HEK293 (cell line): ENCODE data around the gene LIME1.

Experiments used
- BCL6B ChIP-seq: fragments of 450-650 bp; formaldehyde crosslinking; IDR thresholded peaks from 2 replicates; pipeline ENCODE4 v1.5.1; 2017; ENCODE audit warnings: missing biosample characterization, missing genetic modification characterization
- PATZ1 ChIP-seq: fragments of 450-650 bp; formaldehyde crosslinking; IDR thresholded peaks from 2 replicates; pipeline ENCODE4 v1.5.1; 2016; ENCODE audit warnings: missing biosample characterization, missing genetic modification characterization
- REPIN1 ChIP-seq: fragments of 450-650 bp; formaldehyde crosslinking; IDR thresholded peaks from 2 replicates; pipeline ENCODE4 v1.5.1; 2017; ENCODE audit warnings: missing biosample characterization, missing genetic modification characterization, low read depth
- SALL2 ChIP-seq: fragments of 450-650 bp; formaldehyde crosslinking; IDR thresholded peaks from 2 replicates; pipeline ENCODE4 v1.5.0; 2017; ENCODE audit warnings: missing biosample characterization, mild to moderate bottlenecking, missing genetic modification characterization, borderline replicate concordance
- SETDB1 ChIP-seq: IDR thresholded peaks from one replicate; pipeline ENCODE4 v1.6.1; 2017; ENCODE audit warnings: mild to moderate bottlenecking, low read length, moderate library complexity, mixed read lengths; ENCODE audit not compliant: insufficient read length
- ZFP37 ChIP-seq: fragments of 450-650 bp; formaldehyde crosslinking; IDR thresholded peaks from 2 replicates; pipeline ENCODE4 v1.5.1; 2016; ENCODE audit warnings: missing biosample characterization, missing genetic modification characterization
- ZFP41 ChIP-seq: fragments of 450-650 bp; formaldehyde crosslinking; IDR thresholded peaks from 2 replicates; pipeline ENCODE4 v1.5.1; 2016; ENCODE audit warnings: missing biosample characterization, missing genetic modification characterization, borderline replicate concordance
- ZNF16 ChIP-seq: fragments of 450-650 bp; formaldehyde crosslinking; IDR thresholded peaks from 2 replicates; pipeline ENCODE4 v1.5.1; 2016; ENCODE audit warnings: low read depth, missing biosample characterization, missing genetic modification characterization
- ZNF221 ChIP-seq: fragments of 450-650 bp; formaldehyde crosslinking; IDR thresholded peaks from 2 replicates; pipeline ENCODE4 v1.5.1; 2017; ENCODE audit warnings: missing biosample characterization, missing genetic modification characterization, borderline replicate concordance
- ZNF24 ChIP-seq: fragments of 450-650 bp; formaldehyde crosslinking; IDR thresholded peaks from 2 replicates; pipeline ENCODE4 v1.5.1; 2016; ENCODE audit warnings: missing biosample characterization, missing genetic modification characterization
- ZNF248 ChIP-seq: fragments of 450-650 bp; formaldehyde crosslinking; IDR thresholded peaks from 2 replicates; pipeline ENCODE4 v1.5.1; 2017; ENCODE audit warnings: missing biosample characterization, missing genetic modification characterization
- ZNF324 ChIP-seq: fragments of 450-650 bp; formaldehyde crosslinking; IDR thresholded peaks from 2 replicates; pipeline ENCODE4 v1.5.1; 2016; ENCODE audit warnings: missing biosample characterization, missing genetic modification characterization
- ZNF341 ChIP-seq: fragments of 450-650 bp; formaldehyde crosslinking; IDR thresholded peaks from 2 replicates; pipeline ENCODE4; 2016; ENCODE audit warnings: low read depth, missing biosample characterization, missing genetic modification characterization
- ZNF416 ChIP-seq: fragments of 450-650 bp; formaldehyde crosslinking; IDR thresholded peaks from 2 replicates; pipeline ENCODE4 v1.5.1; 2016; ENCODE audit warnings: missing biosample characterization, missing genetic modification characterization
- ZNF48 ChIP-seq: fragments of 450-650 bp; formaldehyde crosslinking; IDR thresholded peaks from 2 replicates; pipeline ENCODE4 v1.5.1; 2016; ENCODE audit warnings: missing biosample characterization, missing genetic modification characterization
- ZNF513 ChIP-seq: fragments of 450-650 bp; IDR thresholded peaks from 2 replicates; pipeline ENCODE4 v1.5.1; 2018; ENCODE audit warnings: missing biosample characterization, missing genetic modification characterization
- ZNF544 ChIP-seq: fragments of 450-650 bp; formaldehyde crosslinking; IDR thresholded peaks from 2 replicates; pipeline ENCODE4 v1.5.0; 2017; ENCODE audit warnings: missing biosample characterization, missing genetic modification characterization
- ZNF624 ChIP-seq: fragments of 450-650 bp; formaldehyde crosslinking; IDR thresholded peaks from 2 replicates; pipeline ENCODE4 v1.5.1; 2017; ENCODE audit warnings: missing biosample characterization, missing genetic modification characterization
- ZNF658 ChIP-seq: fragments of 450-650 bp; formaldehyde crosslinking; IDR thresholded peaks from 2 replicates; pipeline ENCODE4; 2016; ENCODE audit warnings: missing biosample characterization, missing genetic modification characterization
- ZNF670 ChIP-seq: fragments of 450-650 bp; formaldehyde crosslinking; IDR thresholded peaks from 2 replicates; pipeline ENCODE4 v1.5.1; 2016; ENCODE audit warnings: missing biosample characterization, missing genetic modification characterization, low read depth
- ZNF707 ChIP-seq: fragments of 450-650 bp; formaldehyde crosslinking; IDR thresholded peaks from 2 replicates; pipeline ENCODE4 v1.5.1; 2016; ENCODE audit warnings: missing biosample characterization, missing genetic modification characterization
- ZNF76 ChIP-seq: fragments of 450-650 bp; formaldehyde crosslinking; IDR thresholded peaks from 2 replicates; pipeline ENCODE4; 2016; ENCODE audit warnings: low read depth, missing biosample characterization, missing genetic modification characterization, borderline replicate concordance
- ZNF768 ChIP-seq: fragments of 450-650 bp; formaldehyde crosslinking; IDR thresholded peaks from 2 replicates; pipeline ENCODE4 v1.5.1; 2018; ENCODE audit warnings: missing biosample characterization, mild to moderate bottlenecking, missing genetic modification characterization
- ZNF776 ChIP-seq: fragments of 450-650 bp; formaldehyde crosslinking; IDR thresholded peaks from 2 replicates; pipeline ENCODE4 v1.5.0; 2017; ENCODE audit warnings: missing biosample characterization, missing genetic modification characterization, borderline replicate concordance
- TF ChIP-seq, protein P1 (sequence below): fragments of 450-650 bp; formaldehyde crosslinking; IDR thresholded peaks from 2 replicates; pipeline ENCODE4 v1.5.1; 2016; ENCODE audit warnings: missing biosample characterization, missing genetic modification characterization
- TF ChIP-seq, protein P2 (sequence below): fragments of 450-650 bp; formaldehyde crosslinking; IDR thresholded peaks from 2 replicates; pipeline ENCODE4 v1.5.0; 2017; ENCODE audit warnings: missing biosample characterization, missing genetic modification characterization, borderline replicate concordance
- TF ChIP-seq, protein P3 (sequence below): fragments of 450-650 bp; formaldehyde crosslinking; IDR thresholded peaks from 2 replicates; pipeline ENCODE4 v1.5.1; 2016; ENCODE audit warnings: missing biosample characterization, missing genetic modification characterization, borderline replicate concordance

The LIME1 gene

GRCh38 chr20:63740627-63741353 lies 4.3 kb downstream of the LIME1 start (continued):
- TF ChIP-seq ZNF324 (tag by site-specific recombination) (no peak), ZNF76 (tag by site-specific recombination) (peak; percentile 51; the same call in 1 of the 2 replicates), ZNF544 (no peak), ZNF670 (tag by site-specific recombination) (no peak), SETDB1 (no peak), ZNF776 (no peak), ZFP41 (no peak), ZNF707 (no peak), ZNF341 (tag by site-specific recombination) (peak; percentile 93), REPIN1 (no peak), ZNF16 (tag by site-specific recombination) (no peak), ZNF221 (tag by site-specific recombination) (no peak), SALL2 (tag by site-specific recombination) (no peak), BCL6B (tag by site-specific recombination) (0 out of 2 replicates have a peak, but pooled peaks have one; percentile 38), ZNF416 (tag by site-specific recombination) (no peak), ZNF658 (tag by site-specific recombination) (no peak), ZNF768 (no peak; the same call in 1 of the 2 replicates), ZNF48 (tag by site-specific recombination) (no peak), ZNF248 (tag by site-specific recombination) (no peak), ZNF513 (tag by site-specific recombination) (no peak), ZNF24 (tag by site-specific recombination) (no peak), ZFP37 (tag by site-specific recombination) (no peak), PATZ1 (peak; percentile 83), ZNF624 (tag by site-specific recombination) (no peak)
- TF ChIP-seq, protein P1, sequence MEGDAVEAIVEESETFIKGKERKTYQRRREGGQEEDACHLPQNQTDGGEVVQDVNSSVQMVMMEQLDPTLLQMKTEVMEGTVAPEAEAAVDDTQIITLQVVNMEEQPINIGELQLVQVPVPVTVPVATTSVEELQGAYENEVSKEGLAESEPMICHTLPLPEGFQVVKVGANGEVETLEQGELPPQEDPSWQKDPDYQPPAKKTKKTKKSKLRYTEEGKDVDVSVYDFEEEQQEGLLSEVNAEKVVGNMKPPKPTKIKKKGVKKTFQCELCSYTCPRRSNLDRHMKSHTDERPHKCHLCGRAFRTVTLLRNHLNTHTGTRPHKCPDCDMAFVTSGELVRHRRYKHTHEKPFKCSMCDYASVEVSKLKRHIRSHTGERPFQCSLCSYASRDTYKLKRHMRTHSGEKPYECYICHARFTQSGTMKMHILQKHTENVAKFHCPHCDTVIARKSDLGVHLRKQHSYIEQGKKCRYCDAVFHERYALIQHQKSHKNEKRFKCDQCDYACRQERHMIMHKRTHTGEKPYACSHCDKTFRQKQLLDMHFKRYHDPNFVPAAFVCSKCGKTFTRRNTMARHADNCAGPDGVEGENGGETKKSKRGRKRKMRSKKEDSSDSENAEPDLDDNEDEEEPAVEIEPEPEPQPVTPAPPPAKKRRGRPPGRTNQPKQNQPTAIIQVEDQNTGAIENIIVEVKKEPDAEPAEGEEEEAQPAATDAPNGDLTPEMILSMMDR, result peak; percentile 46
- TF ChIP-seq, protein P2, sequence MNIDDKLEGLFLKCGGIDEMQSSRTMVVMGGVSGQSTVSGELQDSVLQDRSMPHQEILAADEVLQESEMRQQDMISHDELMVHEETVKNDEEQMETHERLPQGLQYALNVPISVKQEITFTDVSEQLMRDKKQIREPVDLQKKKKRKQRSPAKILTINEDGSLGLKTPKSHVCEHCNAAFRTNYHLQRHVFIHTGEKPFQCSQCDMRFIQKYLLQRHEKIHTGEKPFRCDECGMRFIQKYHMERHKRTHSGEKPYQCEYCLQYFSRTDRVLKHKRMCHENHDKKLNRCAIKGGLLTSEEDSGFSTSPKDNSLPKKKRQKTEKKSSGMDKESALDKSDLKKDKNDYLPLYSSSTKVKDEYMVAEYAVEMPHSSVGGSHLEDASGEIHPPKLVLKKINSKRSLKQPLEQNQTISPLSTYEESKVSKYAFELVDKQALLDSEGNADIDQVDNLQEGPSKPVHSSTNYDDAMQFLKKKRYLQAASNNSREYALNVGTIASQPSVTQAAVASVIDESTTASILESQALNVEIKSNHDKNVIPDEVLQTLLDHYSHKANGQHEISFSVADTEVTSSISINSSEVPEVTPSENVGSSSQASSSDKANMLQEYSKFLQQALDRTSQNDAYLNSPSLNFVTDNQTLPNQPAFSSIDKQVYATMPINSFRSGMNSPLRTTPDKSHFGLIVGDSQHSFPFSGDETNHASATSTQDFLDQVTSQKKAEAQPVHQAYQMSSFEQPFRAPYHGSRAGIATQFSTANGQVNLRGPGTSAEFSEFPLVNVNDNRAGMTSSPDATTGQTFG, result no peak
- TF ChIP-seq, protein P3, sequence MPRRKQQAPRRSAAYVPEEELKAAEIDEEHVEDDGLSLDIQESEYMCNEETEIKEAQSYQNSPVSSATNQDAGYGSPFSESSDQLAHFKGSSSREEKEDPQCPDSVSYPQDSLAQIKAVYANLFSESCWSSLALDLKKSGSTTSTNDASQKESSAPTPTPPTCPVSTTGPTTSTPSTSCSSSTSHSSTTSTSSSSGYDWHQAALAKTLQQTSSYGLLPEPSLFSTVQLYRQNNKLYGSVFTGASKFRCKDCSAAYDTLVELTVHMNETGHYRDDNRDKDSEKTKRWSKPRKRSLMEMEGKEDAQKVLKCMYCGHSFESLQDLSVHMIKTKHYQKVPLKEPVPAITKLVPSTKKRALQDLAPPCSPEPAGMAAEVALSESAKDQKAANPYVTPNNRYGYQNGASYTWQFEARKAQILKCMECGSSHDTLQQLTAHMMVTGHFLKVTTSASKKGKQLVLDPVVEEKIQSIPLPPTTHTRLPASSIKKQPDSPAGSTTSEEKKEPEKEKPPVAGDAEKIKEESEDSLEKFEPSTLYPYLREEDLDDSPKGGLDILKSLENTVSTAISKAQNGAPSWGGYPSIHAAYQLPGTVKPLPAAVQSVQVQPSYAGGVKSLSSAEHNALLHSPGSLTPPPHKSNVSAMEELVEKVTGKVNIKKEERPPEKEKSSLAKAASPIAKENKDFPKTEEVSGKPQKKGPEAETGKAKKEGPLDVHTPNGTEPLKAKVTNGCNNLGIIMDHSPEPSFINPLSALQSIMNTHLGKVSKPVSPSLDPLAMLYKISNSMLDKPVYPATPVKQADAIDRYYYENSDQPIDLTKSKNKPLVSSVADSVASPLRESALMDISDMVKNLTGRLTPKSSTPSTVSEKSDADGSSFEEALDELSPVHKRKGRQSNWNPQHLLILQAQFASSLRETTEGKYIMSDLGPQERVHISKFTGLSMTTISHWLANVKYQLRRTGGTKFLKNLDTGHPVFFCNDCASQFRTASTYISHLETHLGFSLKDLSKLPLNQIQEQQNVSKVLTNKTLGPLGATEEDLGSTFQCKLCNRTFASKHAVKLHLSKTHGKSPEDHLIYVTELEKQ (tag by site-specific recombination), result no peak
